ENCODE measurements around the gene RNF41.

RNF41 gene

DNA sequence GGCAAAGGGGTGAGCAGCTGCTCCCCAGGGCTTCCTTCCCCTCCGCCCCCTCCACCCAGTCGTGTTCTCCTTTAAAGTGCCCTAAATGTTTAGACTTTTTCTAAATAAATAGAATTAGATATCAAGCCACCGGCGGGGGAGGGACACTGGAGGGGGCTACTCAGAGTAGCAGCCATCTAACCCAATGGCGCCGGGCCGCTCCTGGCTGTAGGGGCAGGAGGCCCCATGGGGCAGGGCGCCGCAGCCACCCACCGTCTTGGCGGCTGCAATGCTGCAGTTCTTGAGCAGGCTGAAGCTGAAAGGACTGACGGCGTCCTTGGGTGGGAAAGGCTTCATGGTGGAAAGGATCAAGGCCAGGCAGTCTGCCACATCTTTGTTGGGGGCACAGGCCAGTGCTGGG is 21.3 kb upstream of the RNF41 start:
- no peak for DNase-seq

DNA sequence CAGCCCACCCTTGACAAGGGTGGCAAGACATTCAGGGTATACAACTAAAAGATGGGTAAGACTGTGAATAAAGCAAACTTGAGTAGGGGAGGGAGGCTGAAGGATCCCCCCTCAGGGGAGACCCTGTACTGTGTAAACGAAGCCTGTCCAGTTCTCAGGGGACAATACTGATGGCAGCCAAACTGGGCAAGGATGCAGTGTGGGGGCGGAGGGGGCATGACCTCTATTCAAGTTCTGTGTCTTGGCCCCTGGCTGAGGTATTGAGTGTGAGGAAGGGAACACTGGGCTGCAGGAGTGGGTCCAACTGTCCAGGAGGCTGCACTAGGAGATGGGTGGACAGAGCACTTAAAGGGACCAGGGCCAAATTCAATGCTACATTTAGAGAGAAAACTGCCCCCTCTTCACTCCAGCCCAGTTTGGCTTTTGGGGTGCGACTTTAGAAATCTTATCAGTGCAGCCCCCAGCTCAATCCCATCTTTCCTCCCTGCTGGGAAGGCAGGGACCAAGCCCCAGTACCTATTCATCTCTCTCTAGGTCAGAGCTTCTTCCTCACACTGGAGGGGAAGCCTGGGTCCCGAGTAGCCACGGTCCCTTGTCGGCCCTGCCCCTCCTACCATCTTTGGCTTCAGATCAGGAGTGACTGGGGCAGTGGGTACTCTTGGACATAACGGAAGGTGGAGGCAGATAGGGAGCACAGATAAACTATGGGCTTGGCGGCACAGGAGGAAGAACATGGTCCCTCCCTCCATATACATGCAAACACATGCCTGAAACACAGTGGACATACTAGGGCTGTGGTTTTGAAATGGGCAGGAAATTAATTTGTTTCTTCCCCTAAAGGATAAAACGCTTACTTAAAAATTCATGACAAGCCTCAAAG is 19.9 kb upstream of the RNF41 start:
- DNase-seq = no peak

DNA sequence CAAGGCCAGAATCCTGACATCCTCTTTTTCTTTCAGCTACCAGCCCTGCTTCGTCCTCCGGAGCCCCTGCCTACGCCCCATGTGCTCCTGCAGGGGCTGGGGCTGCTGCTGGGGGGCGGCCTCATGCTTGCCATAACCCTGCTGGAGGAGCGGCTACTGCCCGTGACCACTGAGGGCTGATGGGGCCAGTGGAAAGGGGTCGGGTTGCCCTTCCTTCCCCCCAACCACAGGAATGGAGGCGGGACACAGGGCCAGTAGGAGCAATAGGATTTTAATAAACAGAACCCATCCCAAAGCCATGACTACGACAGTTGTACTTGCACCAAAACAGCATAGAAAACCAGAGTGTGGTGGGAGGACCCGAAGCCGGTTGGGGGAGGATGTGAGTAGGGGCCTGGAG is 15.8 kb upstream of the RNF41 start:
- DNase-seq = no peak

DNA sequence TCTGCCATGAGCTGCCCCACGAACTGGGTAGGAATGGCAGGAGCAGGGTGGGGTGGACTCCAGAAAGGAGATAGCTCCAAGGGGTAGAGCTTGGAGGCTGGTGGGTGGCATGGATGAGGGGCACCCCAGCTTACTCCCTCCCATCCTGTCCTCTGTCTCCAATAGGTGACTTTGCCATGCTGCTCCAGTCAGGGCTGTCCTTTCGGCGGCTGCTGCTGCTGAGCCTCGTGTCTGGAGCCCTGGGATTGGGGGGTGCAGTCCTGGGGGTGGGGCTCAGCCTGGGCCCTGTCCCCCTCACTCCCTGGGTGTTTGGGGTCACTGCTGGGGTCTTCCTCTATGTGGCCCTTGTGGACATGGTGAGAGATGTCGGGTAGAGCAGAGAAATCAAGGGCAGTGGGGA is 15.3 kb upstream of the RNF41 start:
- no peak for DNase-seq

DNA sequence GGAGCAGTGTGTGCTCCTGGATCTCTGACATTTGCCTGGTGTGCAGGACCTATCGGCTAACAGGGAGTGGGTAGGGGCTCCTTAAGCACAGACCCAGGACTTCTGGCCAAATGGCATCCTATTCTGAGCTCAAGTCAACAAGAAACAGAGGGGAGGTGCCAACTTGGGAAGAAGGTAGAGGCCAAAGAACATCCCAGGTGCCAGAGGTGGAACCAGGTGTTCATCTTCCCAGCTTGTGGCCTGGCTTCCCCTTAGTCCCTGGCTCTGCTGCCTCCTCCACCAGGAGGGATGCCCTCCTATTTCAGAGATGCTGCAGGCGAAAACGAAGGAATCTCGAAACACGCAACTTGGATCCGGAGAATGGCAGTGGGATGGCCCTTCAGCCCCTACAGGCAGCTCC is 14.4 kb upstream of the RNF41 start:
- DNase-seq = no peak

DNA sequence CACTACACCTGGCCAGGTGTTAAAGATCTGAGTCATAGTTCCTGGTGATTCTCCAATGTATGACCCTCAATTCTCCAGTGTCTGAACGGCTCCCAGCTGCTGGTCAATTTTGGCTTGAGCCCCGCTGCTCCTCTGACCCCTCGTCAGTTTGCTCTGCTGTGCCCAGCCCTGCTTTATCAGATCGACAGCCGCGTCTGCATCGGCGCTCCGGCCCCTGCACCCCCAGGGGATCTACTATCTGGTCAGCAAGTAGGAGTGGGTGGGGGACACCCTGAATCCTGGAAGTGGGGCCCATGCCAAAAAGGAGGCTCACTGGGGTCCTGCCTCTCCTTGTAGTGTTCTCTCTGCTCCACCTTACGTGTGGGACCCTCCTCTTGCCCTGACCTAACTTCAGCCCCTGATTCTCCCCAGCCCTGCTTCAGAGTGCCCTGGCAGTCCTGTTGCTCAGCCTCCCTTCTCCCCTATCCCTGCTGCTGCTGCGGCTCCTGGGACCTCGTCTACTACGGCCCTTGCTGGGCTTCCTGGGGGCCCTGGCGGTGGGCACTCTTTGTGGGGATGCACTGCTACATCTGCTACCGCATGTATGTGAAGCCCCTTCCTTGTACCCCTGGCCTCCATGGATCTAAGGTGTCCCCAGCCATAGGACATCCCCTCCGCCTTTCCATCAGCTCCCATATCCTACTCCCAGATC is 13.2 kb upstream of the RNF41 start:
- no peak for DNase-seq

DNA sequence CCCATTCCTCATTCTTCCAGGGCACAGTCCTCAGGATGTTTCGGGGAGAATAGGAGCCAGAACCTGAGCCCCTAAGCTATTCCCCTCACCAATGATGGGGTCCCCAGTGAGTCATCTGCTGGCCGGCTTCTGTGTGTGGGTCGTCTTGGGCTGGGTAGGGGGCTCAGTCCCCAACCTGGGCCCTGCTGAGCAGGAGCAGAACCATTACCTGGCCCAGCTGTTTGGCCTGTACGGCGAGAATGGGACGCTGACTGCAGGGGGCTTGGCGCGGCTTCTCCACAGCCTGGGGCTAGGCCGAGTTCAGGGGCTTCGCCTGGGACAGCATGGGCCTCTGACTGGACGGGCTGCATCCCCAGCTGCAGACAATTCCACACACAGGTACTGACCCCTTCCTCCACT is 9.5 kb upstream of the RNF41 start:
- DNase-seq = no peak

DNA sequence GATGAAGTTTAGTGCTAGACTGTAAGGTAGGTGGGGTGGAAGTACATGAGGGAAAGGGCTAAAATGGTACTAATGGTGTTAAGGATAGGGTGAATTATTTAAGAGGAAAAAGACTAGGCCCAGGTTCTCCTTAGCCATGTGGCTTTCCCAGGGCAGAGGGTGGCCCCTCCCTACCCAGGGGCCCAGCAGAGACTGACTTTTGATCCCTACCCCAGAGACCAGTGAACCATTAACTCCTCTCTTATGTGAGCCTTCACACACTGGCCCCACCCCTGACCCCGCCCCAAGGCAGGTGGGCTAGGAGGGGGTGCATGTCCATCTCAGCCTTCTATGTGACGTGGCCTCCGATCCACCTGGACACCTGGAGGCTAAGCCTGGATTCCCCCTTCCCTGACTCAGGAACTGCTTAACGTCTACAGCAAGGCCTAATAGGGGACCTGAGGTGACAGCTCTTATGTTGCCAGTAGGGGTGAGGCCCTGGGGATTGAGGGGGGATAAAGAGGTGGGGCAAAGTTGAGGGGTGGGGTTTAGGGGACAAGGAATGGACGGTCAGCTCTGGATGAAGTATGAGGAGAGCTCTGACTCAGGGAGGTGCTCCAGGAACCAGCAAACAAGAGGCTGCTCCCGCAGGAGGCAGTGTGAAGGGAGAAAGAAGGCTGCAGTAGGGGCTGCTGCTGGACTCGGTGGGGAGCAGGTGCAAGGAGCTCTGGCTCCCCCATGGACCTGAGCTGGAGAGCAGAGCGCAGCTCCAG is 8.9 kb upstream of the RNF41 start:
- no peak for DNase-seq

DNA sequence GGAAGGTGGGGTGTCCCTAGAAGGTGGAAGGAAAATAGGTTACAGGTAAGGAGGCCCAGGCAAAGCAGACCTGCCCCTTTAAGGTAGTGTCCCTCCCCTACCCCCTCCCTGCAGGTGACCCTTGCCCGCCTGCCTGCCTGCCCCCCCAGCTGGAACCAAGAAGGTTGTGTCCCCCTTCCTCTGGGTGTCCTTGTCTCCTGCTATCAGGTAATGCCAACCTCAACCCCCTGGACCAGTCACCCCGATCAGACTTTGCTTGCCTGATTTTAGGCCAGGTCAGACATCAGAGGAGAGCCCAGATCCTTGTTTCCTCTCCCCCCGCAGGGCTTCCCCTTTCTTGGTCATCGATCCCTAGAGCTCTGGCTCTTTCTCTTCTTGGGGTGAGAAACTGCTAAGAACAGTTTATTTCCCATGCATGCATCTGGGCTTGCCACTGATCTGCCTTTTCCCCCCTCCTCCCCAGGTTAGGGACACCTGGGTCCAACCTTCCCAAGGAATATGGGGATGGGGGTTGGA is 8.3 kb upstream of the RNF41 start, which contains the start of gene SLC39A5:
TSS of gene SLC39A5 (plus strand) at position 136 of the 516 bp plus-strand sequence. CDS start 1,224 bp downstream, outside the sequence.
- no peak for DNase-seq

DNA sequence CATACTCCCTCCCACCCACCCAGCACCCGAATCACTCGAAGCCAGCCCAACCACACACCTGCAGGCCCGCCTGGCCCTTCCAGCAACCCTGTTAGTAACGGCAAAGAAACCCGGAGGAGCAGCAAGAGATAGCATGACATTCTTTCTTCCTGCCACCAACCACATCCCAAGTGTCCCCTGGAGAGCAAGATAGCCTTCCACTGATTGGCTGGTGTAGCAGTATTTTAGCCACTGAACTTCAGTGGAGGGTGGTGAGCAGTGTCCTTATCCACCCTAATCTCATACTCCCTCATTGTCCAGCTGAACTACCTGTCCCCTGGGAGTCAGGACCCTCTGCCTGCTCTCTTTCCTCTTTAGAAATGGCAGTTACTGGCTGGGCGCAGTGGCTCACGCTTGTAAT is 7.4 kb upstream of the RNF41 start:
- DNase-seq = no peak

DNA sequence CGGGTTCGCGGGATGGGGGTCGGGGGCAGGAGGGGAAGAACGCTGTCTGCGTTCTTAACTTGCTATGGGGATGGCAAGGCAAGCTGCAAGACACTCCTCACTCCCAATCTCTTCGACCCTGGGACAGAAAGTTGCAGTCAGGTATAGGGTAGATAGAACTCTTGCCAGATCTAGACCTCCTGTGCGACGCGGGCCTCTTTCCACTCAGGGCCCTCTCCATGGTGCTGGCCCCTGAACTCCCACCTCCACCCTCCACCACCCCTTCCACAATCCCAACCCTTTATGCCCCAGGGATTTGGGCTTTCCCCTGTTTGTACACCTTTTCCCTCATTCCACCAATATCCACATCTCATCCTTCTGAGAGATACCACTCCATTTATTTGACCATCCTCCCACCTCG is 3.2 kb upstream of the RNF41 start:
- no peak for DNase-seq

DNA sequence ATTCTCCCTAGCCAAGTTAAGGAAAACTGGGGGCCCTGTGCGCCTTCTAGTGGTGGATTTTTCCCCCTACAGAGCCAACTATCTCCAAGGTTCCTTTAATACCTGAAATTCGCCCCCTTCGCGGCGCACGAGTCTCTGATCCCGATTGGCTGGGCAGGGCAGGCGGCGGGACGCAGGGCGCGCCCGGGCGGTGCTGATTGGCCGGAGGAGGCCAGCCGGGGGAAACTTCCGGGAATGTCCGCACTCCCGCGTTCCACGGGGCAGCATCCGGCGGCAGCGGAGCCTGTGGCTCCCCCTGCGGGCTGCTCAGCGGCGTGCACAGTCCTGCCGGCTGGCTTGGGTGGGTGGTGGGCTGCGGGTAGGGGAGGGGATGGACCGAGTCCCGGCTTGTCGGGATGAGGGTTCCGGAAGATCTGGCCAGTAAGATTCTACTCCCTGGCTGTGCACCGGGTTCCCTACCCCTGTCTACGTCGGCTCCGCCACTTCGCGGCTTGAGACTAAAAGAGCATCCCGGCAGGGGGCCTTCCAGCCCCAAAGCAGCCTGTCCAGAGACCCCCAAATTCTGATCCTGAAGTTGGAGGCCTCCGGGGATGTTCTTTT is 2.5 kb upstream of the RNF41 start, which contains the start of gene NABP2:
TSS of gene NABP2 (plus strand) at position 241 of the 600 bp plus-strand sequence. CDS start 515 bp downstream, outside the sequence.
- DNase-seq = peak; percentile 99

DNA sequence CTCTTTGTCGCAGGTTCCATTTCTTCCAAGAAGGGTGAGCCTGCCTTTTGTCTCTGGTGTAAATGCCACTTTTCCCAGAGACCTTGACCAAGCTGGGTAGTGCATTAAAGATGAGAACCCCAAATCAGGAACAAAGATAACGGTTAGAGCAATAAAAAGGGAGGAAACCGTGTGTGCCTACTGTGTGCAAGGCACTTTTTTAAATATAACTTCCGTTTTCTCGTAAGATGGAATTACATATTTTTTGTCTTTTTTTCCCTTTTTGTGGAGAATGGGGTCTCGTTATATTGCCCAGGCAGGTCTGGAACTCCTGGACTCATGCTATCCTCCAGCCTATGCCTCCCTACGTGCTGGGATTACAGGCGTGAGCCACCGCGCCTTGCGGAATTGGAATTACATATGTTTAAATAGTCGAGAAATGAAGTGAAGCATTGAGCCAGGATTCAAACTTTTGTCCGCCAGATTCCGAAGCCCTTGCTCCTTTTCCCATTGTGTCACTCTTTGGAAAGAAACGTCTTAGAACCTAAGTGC is 1.9 kb upstream of the RNF41 start:
- DNase-seq = no peak

DNA sequence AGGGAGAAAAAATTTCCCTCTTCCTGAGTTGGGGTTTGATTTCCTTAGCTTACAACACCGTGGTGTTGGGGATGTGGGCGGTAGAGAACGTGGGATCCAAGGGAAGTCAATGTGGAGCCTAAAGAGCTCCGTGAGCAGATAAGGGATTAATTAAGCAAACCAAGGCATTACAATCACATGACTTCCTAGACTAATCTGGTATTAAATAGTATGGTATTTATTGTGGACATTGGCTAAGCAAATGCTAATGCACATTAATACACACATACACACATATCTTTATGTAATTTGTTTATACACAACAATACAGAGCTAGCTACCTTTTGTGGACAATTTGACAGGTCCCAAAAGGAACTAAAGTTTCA is 791 bp upstream of the RNF41 start:
- no peak for DNase-seq

DNA sequence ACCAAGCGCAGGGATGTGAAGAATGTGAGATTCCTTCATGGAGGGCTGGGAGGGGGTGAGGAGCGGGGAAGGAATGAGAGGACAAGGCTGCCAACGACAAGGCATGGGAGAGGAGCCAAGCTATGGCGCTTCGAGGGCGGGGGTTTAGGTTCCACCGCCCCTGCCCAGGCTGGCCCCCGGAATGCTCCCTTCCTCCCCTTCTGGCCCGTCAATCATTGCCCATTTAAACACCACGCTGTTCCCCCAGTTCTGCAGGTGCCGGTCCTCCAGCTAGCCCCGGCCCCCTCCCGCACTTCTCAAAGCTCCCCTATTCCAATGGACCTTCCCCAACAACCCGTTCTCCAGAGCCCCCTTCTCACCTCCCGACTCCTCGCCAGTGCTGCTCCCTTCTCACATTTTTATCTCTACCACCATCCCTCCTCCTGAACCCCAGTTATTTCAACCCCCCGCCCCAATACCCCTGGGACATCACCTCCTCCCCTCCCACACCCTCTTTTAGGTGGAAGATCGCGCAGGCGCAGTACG is 428 bp downstream of the RNF41 start:
- peak; percentile 85 for DNase-seq

DNA sequence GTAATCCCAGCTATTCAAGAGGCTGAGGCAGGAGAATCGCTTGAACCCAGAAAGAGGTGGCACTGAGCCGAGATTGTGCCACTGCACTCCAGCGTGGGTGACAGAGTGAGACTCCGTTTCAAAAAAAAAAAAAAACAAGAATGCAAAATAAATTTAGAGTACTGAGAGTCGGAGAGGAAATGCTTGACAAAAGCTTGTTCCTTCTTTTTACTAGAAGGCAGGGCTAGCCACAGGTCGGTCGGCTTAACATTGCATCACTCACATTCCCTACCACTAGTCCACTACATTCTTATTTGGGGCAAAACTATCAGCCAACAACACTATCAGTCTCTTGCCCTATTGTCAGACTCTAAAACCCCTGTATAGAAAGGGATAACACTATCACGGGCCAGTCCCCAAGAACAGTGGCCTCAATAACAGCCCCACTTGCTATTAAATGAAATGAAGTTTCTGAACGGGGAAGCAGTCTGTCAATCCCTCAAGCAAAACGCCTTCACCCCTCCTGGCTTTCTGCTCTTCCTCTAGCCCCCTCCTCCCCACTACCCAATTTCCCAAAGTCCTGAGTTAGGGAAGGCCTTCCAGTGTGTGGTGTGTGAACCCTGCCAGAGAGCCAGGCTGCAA is 1.0 kb downstream of the RNF41 start:
- no peak for DNase-seq

DNA sequence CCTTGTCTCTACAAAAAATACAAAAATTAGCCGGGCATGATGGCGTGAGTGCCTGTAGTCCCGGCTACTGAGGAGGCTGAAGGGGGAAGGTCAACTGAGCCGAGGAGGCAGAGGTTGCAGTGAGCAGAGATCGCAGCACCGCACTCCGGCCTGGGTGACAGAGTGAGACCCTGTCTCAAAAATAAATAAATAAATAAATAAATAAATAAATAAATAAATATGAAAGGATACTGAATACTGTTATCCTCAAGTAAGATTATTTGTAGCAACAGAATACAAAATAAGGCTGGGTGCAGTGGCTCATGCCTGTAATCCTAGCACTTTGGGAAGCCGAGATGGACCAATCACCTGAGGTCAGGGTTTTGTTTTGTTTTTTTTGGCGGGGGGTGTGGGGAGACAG is 1.9 kb downstream of the RNF41 start:
- no peak for DNase-seq

DNA sequence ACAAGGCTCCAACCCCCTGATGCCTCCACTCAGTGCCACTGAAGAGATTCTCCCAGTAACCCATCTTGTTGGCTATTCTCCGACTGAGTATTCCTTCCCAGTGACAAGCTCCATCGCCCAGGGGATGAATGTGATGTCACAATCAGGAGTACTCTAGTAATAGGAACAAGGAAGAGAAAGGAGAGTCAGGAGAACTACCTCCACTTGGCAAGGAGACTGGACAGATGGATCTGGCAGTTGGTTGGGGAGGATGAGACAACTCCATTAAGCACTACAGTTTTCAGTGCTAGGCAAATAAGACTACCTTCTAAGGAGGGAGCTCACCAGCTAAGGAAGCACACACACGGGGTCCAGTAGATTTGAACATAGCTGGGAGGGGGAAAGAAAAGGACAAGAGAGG is 5.3 kb downstream of the RNF41 start:
- DNase-seq = no peak

DNA sequence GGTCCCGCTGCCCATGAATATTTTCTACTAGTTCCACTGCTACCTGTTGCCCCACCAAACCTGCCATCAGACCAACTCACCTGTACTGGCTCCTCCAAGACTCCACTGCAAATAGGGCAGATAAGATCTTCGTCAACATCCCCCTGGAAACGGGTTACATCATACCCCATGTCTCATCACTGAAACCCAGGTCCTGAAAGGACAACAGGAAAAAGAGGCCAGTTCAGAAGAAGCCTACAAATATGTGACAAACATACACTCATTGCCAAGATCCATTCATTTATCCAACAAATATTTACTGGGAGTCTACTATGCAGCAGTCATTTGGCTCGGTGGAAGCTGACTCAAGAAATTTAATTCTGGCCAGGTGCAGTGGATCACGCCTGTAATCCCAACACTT is 7.8 kb downstream of the RNF41 start:
- no peak for DNase-seq

DNA sequence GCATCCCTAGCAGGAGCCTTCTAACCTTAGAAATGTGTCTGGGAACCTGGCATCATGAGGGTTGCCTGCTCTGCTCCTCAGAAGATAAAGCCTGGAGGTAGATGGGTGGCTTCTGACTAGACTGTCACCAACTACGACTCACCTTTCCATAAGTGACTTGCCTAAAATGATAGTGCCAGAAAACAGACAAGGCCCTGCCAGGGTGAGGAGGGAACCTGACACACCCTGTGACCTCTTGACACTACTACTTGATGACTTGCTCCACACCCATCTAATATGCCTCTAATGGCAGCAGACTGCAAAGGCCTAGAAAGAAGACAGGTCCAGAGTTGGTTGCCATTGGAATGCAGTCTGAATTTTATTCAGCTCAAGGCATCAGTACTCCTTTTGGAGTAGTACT is 9.4 kb downstream of the RNF41 start:
- DNase-seq = no peak

DNA sequence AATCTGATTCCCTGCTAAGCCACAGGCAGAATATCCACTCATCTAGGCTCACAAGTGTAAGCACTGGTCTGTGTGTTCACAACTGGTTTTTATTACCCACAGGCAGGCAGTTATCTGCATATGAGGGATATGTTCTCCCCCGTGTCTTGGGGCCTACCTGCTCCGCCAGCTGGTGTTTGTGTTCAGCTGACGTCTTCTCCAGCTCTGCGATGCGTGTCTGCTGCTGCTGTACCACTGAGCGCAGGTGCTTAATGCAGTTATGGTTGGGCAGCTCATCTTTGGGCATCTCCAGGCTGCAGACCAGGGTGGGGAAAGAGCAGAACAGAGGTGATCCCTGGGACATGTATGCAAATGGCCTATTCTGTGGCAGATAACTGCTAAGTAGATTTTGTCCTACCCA is 13.7 kb downstream of the RNF41 start:
- no peak for DNase-seq
